Measurements from ENCODE around the gene SLC24A3.

DNA sequence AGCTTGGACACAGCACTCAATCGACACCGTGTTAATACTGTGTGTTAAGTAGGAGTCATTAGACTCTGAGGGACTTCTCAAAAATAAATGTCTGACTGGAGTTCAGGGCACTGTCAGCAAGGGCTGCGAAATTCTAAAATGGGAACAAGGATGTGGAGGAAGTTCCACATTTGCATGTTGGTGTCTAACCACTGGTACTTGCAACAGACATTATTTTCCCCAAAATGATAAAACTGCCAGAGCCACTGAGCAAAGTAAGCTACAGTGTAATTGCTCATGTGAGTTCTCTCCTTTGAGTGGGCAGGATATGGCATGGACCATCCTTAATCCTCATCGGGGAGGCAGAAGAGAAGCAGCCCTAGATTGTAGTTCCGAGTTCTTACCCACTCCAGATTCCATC lies 215.9 kb downstream of the SLC24A3 start:
- no peak for TF ChIP-seq EZH2 (IDR thresholded peaks at IDR 0.05; ENCODE audit: low read length)
- TF ChIP-seq, protein P1, sequence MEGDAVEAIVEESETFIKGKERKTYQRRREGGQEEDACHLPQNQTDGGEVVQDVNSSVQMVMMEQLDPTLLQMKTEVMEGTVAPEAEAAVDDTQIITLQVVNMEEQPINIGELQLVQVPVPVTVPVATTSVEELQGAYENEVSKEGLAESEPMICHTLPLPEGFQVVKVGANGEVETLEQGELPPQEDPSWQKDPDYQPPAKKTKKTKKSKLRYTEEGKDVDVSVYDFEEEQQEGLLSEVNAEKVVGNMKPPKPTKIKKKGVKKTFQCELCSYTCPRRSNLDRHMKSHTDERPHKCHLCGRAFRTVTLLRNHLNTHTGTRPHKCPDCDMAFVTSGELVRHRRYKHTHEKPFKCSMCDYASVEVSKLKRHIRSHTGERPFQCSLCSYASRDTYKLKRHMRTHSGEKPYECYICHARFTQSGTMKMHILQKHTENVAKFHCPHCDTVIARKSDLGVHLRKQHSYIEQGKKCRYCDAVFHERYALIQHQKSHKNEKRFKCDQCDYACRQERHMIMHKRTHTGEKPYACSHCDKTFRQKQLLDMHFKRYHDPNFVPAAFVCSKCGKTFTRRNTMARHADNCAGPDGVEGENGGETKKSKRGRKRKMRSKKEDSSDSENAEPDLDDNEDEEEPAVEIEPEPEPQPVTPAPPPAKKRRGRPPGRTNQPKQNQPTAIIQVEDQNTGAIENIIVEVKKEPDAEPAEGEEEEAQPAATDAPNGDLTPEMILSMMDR (optimal IDR thresholded peaks at IDR 0.05 in 1 of 3, IDR thresholded peaks at IDR 0.05 in 1 of 3, conservative IDR thresholded peaks at IDR 0.05 in 1 of 3; ENCODE audit: extremely low read depth in 1 of 3, insufficient read depth in 2 of 3, low read length in 3 of 3), result no peak
